Kidney epithelial cell (primary cell): ENCODE results near the gene VPS13D. TPM values are rescaled to one million over a fixed set of nuclear protein-coding genes. Genes with fewer than 3 reads are reported as not detected.

Experiments used
- DNase-seq: peaks from one replicate; pipeline ENCODE4 v3.0.0-alpha.2; 2010; ENCODE audit warnings: low read depth
- H3K27me3 ChIP-seq: 2 replicates; pipeline ENCODE4 v1.6.0; 2011; ENCODE audit warnings: low read length; ENCODE audit not compliant: control insufficient read depth, insufficient read depth
- H3K36me3 ChIP-seq: 2 replicates; pipeline ENCODE4 v1.5.1; 2011; ENCODE audit warnings: low read length; ENCODE audit not compliant: control insufficient read depth, insufficient read depth
- H3K4me3 ChIP-seq: 2 replicates; pipeline ENCODE4 v1.5.1; 2011; ENCODE audit warnings: low read depth, mild to moderate bottlenecking, control low read depth, low read length
- CTCF ChIP-seq: IDR thresholded peaks from 2 replicates; pipeline ENCODE4 v1.5.1; 2011; ENCODE audit warnings: mild to moderate bottlenecking, moderate library complexity, low read length, control low read depth, inconsistent platforms; ENCODE audit not compliant: insufficient read depth, poor library complexity, severe bottlenecking
- total RNA-seq: library from RNA; depleted of rRNA; stranded (reverse); fragments of >200 nt; gene quantifications from 2 replicates; pipeline ENCODE4 v1.2.3, GENCODE V29; 2015

The VPS13D gene
- total RNA-seq, 1 donor from 2014 or later, result 22.2 TPM

GRCh38 chr1:12231276-12231595 lies 1.4 kb downstream of the VPS13D start:
- Histone ChIP-seq H3K27me3 (no peaks in the 10 kb centered on the region), H3K4me3 (peak overlapping the region; percentile 94), H3K36me3 (no peaks in the 10 kb centered on the region)
- no peak for TF ChIP-seq CTCF
- no peak for DNase-seq

GRCh38 chr1:12232221-12232620 lies 2.4 kb downstream of the VPS13D start:
- no peak for DNase-seq
- no peaks in the 10 kb centered on the region for H3K36me3 ChIP-seq
- H3K4me3 ChIP-seq, result no peak overlapping the region
- TF ChIP-seq CTCF, result no peak
- H3K27me3 ChIP-seq, result no peaks in the 10 kb centered on the region

- Histone ChIP-seq H3K4me3 (no peak overlapping the region), H3K27me3 (no peaks in the 10 kb centered on the region), H3K36me3 (peaks cover 3% of the 10 kb centered on the region)
- DNase-seq, result no peak
- no peak for TF ChIP-seq CTCF
Observed at GRCh38 chr1:12244078-12244477, 14.2 kb downstream of the VPS13D start.

GRCh38 chr1:12244585-12244984 lies 14.8 kb downstream of the VPS13D start:
- Histone ChIP-seq H3K27me3 (no peaks in the 10 kb centered on the region), H3K36me3 (peaks cover 3% of the 10 kb centered on the region), H3K4me3 (no peak overlapping the region)
- DNase-seq, result no peak
- no peak for TF ChIP-seq CTCF

- no peak for DNase-seq
- Histone ChIP-seq H3K4me3 (no peak overlapping the region), H3K36me3 (peaks cover 3% of the 10 kb centered on the region), H3K27me3 (no peaks in the 10 kb centered on the region)
- no peak for TF ChIP-seq CTCF
Observed at GRCh38 chr1:12245116-12245515, 15.3 kb downstream of the VPS13D start.

GRCh38 chr1:12245733-12246132 lies 15.9 kb downstream of the VPS13D start:
- H3K36me3 ChIP-seq, result peaks cover 3% of the 10 kb centered on the region
- H3K27me3 ChIP-seq, result no peaks in the 10 kb centered on the region
- no peak overlapping the region for H3K4me3 ChIP-seq
- no peak for DNase-seq
- no peak for TF ChIP-seq CTCF
